Brain pericyte (primary cell): ENCODE measurements around the gene OSGIN1.
A peak's percentile ranks its signal among the peaks of the same experiment; 100 is the strongest.

Source experiments
- DNase-seq: peaks from one replicate; pipeline ENCODE4 v3.0.0-alpha.2; 2012; ENCODE audit warnings: low read depth, low spot score

Gene OSGIN1

DNA sequence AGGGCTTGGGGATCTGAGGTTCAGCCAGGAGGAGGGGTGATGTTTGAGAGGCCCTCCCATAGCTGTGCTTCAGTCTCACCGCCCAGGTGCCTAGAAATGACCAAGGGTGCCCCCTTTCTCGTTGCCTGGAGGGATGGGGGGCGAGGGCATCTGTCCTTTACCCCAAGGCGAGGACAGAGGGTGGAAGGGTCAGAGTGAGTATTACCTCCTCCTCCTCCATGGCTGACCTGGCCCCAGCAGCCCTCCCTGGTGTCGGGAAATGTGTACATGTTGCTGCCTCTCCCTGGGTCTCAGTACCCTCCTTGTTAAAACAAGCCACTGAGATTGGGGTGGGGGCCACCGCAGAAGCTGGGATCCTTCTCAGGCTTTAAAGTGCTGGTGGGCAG lies 17.4 kb downstream of the OSGIN1 start:
- DNase-seq: no peak

- DNase-seq: no peak
Measured at GRCh38 chr16:83971165-83972130, 18.4 kb downstream of the OSGIN1 start.

- DNase-seq: no peak
Measured at GRCh38 chr16:83972256-83973008, 19.4 kb downstream of the OSGIN1 start.

DNA sequence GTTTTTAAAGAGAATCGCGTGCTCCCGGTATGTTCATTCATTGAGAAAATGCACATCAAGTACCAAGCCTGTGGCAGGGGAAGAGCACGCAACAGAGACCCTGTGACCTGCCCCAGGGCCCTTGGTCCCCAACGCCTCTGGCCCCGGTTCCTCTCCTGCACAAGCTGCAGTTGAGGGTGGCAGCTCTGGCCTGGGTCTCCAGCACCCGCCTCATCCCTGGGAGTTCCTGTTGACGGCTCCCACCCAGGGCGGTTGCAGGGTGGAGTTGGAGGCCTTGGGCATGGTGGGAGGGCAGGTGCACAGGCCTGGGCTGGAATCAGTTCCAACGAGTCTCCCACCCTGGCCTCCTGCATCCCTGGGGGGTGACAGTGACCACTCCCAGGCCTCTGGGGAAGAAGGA lies 20.0 kb downstream of the OSGIN1 start:
- no peak for DNase-seq

- DNase-seq: no peak
Measured at GRCh38 chr16:83973581-83974385, 20.7 kb downstream of the OSGIN1 start.

DNA sequence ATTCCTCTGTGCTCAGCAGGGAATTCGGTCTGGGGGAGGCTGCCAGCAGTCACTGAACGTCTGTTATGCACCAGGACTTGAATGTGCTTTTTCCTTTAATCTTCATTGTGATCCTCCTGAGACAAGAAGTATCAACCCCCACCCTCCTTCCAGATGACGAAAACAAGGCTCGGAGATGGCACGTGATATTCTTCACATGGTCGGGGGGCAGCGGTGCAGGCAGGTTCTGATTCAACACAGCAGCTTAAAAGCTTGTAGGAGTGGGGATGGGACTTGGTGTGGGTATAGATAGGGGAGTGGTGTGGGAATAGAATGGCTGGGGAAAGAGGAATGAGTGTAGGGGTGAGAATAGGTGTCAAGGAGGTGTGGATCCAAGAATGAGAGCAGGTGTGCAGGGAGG lies 21.4 kb downstream of the OSGIN1 start:
- no peak for DNase-seq

DNA sequence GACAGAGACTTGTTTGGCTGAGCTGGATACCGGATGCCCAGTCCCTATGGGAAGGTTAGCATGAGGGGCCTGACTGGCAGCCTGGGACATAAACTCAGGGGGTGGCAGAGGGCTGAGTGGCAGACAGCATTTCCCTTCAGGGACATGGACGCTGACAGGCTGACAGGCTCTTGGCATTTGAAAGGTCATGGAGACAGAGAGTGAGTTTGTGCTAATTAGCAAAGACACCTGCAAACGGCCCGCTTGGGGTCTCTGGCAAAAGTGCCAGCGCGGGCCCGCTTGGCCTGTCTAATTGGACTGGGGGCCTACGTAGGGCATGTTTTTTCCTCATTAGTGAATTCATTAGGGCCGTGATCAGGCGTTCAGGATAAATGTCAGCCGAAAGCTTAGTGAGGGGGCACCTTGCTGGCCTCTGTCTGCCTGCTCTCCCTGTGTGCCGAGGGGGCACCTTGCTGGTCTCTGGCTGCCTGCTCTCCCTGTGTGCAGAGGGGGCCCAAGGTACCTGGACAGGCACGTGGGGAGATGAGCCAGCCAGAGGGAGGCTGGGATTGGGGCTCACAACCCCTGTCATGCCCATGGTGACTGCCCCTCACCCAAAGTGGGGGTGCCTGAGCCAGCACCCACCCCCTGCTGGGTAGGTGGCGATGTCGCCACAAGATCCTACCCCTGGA lies 22.7 kb downstream of the OSGIN1 start:
- DNase-seq: no peak

DNA sequence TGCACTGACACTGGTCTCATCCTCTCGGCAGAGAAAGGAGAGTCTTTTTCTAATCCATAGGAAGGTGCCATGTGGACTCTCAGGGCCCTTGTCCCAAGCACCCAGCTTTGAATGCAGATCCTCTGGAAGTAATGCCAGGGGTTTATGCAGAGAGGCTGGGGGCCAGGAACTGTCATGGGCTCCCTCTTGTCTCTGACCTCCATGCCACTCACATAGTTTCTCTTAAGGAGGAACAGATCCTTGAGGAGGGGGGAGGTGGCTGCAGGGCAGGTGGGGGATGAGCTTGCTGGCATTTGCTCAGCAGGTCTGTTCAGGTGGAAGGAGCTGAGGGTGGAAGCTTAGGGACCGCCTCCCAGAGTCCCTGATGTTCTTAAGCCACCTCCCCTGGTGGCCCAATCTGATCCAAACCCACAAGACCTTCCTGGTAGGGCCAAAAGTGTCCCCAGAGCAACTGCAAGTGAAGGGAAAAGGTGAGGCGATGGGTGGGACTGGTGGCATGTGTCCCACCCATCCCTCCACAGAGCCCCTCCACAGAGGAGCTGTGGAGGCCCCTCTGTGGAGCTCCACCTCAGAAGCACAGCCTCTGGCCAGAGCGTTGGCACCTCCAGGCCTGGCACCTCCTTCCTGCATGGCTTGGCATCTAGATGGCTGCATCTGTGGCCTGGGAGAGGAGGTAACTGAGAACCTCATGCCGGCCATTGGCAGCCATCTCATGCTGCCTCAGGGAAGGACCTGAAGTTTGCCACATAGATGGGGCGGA lies 24.2 kb downstream of the OSGIN1 start:
- no peak for DNase-seq

GRCh38 chr16:83978401-83978904 lies 25.4 kb downstream of the OSGIN1 start:
- no peak for DNase-seq

DNA sequence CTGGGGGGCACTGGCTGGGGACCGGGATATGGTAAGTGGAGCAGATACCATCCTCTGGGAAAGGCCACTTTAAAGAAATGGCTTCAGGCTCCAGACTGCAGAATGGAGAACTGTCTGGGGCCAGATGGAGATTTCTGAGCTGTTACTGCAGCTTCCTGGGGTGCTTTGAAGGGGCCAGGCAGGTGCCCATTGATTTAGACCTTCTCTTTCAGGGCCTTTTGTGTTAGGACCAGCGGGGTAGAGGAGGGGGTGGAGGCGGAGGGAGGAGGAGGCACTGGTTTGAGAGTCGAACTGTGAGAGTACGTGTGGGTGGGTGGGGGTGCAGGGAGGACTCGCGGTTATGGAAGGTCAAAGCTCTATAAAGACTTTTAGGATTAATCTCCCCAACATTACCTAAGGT lies 26.4 kb downstream of the OSGIN1 start:
- no peak for DNase-seq

DNA sequence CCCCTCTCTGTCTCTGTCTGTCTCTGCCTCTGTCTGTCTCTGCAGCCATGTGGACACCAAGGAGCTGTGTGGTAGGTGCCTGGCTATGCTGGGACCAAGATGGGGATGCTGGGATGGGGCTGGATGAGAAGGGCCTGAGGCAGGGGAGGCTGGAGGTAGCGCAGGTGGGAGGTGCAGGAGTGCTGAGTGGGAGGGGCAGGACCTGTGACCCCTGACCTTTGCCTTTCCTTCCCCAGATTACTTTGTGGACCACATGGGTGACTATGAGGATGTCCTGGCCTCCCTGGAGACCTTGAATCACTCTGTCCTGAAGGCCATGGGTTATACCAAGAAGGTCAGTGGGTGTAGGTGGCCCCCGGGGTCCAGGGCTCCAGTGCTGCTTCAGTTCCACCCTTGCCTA lies 27.8 kb downstream of the OSGIN1 start:
- no peak for DNase-seq

DNA sequence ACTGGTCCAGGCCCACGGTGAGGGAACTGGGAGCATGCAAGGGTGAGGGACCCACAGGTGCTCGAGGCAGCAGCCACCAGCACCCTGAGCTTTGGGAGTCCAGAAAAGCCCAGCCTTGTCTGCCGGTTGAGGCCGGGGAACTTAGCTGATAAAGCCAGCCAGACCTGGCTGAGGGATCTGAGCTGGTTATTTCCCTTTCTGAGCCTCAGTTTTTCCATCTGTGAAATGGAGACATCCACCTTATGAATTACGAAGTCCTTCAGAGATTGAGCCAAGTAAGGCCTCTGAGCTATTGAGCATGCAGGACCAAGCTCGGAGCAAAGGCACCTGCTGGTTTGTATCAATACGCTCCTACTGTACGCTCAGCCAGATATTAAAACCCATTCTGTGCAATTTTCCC lies 28.8 kb downstream of the OSGIN1 start:
- DNase-seq: no peak

GRCh38 chr16:83983491-83983890 lies 30.5 kb downstream of the OSGIN1 start:
- no peak for DNase-seq

- DNase-seq: no peak
Measured at GRCh38 chr16:83989300-83989699, 36.3 kb downstream of the OSGIN1 start.

DNA sequence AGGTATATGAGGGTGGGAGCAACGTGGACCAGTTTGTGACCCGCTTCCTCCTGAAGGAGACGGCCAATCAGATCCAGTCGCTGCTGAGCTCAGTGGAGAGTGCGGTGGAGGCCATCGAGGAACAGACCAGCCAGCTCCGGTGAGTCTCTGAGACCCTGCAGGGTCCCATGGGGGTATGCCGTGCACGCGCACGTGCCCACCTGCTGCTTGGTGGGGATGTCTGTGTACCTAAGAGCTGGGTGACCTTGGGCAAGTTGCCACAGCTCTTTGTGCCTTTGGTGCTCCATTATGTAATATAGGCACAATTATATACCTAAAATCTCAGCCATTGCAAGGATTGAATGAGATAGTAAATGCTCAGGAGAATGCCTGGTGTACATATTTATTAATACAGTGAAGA lies 37.5 kb downstream of the OSGIN1 start:
- no peak for DNase-seq

GRCh38 chr16:83992624-83993023 lies 39.6 kb downstream of the OSGIN1 start:
- no peak for DNase-seq

DNA sequence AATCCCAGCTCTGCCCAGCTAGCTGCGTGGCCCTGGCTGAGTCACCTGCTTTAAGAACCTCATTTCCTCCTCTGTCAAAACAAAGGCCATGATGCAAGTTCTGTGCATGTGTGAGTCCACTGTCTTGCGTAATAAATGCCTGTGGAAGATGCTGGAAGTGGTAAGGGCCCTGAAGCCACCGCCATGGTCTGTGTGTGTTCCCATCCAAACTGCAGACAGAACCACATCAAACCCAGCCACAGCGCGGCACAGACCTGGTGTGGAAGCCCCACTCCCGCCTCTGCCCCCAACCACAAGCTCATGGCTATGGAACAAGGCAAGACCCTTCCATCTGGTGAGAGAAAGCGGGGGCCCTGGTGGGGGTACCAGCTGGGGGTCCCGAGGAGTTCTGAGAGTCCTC lies 41.0 kb downstream of the OSGIN1 start:
- DNase-seq: no peak

GRCh38 chr16:83994703-83995102 lies 41.7 kb downstream of the OSGIN1 start:
- no peak for DNase-seq

DNA sequence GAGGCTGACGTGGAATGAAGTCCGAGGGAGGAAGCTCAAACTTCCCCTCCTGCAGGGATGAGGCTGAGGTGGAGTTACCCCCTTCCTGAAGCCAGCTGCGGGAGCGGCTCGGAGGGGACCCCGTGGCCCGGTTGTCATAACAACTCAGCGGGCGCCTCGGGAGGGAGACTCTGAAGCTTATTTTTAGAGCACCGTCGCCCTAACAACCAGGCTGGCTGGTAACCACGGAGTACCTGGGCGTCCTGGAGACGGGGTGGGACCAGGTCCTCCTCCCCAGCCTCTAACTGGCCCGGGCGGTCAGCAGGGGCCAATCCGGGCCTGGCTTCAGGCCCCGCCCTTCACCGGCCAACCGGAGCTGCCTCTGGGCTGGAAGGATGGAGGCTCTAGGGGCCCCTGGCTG lies 42.7 kb downstream of the OSGIN1 start:
- peak; percentile 52 for DNase-seq

- no peak for DNase-seq
Measured at GRCh38 chr16:83996481-83997252, 43.6 kb downstream of the OSGIN1 start.
